Tibial nerve (tissue), 4 donors: ENCODE measurements around the gene NRXN3.

Experiments
- EP300 ChIP-seq, 2 donors: sonication (generic); formaldehyde crosslinking; IDR thresholded peaks; one replicate each; pipeline ENCODE4 v1.6.1; 2017; ENCODE audit warnings: antibody characterized with exemption in 2 of 2, mild to moderate bottlenecking in 1 of 2
- POLR2A ChIP-seq, 2 donors: fragments of 450-650 bp; IDR thresholded peaks; one replicate each; pipeline ENCODE4 v1.6.1; 2017; ENCODE audit warnings: antibody characterized with exemption in 2 of 2, mild to moderate bottlenecking in 2 of 2, moderate library complexity in 2 of 2
- TF ChIP-seq, protein P1 (sequence below), 5 experiments: fragments of 200-600 bp in 3 of 5; fragments of 450-650 bp in 2 of 5; sonication (generic) in 3 of 5; IDR thresholded peaks; one replicate each; pipeline ENCODE4 v1.5.1; 2016 to 2019; ENCODE audit warnings: antibody characterized with exemption in 5 of 5, mild to moderate bottlenecking in 3 of 5, moderate library complexity in 2 of 5

- TF ChIP-seq, protein P1, sequence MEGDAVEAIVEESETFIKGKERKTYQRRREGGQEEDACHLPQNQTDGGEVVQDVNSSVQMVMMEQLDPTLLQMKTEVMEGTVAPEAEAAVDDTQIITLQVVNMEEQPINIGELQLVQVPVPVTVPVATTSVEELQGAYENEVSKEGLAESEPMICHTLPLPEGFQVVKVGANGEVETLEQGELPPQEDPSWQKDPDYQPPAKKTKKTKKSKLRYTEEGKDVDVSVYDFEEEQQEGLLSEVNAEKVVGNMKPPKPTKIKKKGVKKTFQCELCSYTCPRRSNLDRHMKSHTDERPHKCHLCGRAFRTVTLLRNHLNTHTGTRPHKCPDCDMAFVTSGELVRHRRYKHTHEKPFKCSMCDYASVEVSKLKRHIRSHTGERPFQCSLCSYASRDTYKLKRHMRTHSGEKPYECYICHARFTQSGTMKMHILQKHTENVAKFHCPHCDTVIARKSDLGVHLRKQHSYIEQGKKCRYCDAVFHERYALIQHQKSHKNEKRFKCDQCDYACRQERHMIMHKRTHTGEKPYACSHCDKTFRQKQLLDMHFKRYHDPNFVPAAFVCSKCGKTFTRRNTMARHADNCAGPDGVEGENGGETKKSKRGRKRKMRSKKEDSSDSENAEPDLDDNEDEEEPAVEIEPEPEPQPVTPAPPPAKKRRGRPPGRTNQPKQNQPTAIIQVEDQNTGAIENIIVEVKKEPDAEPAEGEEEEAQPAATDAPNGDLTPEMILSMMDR (IDR thresholded peaks at IDR 0.05) = no peak
- no peak for TF ChIP-seq POLR2A (IDR thresholded peaks at IDR 0.05)
- no peak for TF ChIP-seq EP300 (IDR thresholded peaks at IDR 0.05)
Measured at GRCh38 chr14:78278464-78279250, 108.5 kb downstream of the NRXN3 start.
